Neuronal stem cell (in vitro differentiated cells): ENCODE results near the gene ABCA12.

ENCODE experiments used
- DNase-seq: peaks from one replicate; pipeline ENCODE4 v3.0.0-alpha.2; 2013; ENCODE audit warnings: low spot score
- H2AFZ ChIP-seq: one replicate; pipeline ENCODE4 v1.6.1; 2013; ENCODE audit warnings: mild to moderate bottlenecking, low read length, inconsistent platforms
- H2AK5ac ChIP-seq: 2 replicates; pipeline ENCODE4 v1.6.1; 2013; ENCODE audit warnings: low read depth, mild to moderate bottlenecking, inconsistent platforms, low read length, moderate library complexity, mixed read lengths
- H2BK120ac ChIP-seq: 2 replicates; pipeline ENCODE4 v1.6.1; 2013; ENCODE audit warnings: low read depth, mild to moderate bottlenecking, inconsistent platforms, low read length, moderate library complexity, mixed read lengths
- H2BK12ac ChIP-seq: one replicate; pipeline ENCODE4 v1.6.1; 2013; ENCODE audit warnings: low read length, inconsistent platforms
- H2BK15ac ChIP-seq: 2 replicates; pipeline ENCODE4 v1.6.1; 2013; ENCODE audit warnings: mild to moderate bottlenecking, low read length, inconsistent platforms, mixed read lengths
- H2BK5ac ChIP-seq: one replicate; pipeline ENCODE4 v1.6.1; 2013; ENCODE audit warnings: inconsistent platforms, mild to moderate bottlenecking, low read length, moderate library complexity
- H3K14ac ChIP-seq: one replicate; pipeline ENCODE4 v1.6.1; 2013; ENCODE audit warnings: low read length, inconsistent platforms
- H3K18ac ChIP-seq: 2 replicates; pipeline ENCODE4 v1.6.1; 2013; ENCODE audit warnings: low read length, inconsistent platforms
- H3K23ac ChIP-seq: 2 replicates; pipeline ENCODE4 v1.6.1; 2013; ENCODE audit warnings: low read depth, mild to moderate bottlenecking, mixed read lengths, low read length, inconsistent platforms; ENCODE audit not compliant: poor library complexity
- H3K27ac ChIP-seq: replicated peaks from 3 replicates; pipeline ENCODE4 v1.5.1; 2013; ENCODE audit warnings: low read length, inconsistent platforms
- H3K27me3 ChIP-seq, 3 experiments: 2 replicates each; pipeline ENCODE4 v1.6.1; 2013; ENCODE audit warnings: low read length in 3 of 3, mild to moderate bottlenecking in 2 of 3, inconsistent platforms in 1 of 3, low read depth in 1 of 3, mixed read lengths in 1 of 3, moderate library complexity in 1 of 3; ENCODE audit not compliant: control insufficient read depth in 3 of 3, insufficient read depth in 3 of 3
- H3K36me3 ChIP-seq, 2 donors: replicated peaks in 1 of 2; 2 replicates each; pipeline ENCODE4 v1.6.1; 2013; ENCODE audit warnings: low read length in 2 of 2; ENCODE audit not compliant: control insufficient read depth in 2 of 2, insufficient read depth in 2 of 2
- H3K4ac ChIP-seq: 2 replicates; pipeline ENCODE4 v1.6.1; 2013; ENCODE audit warnings: inconsistent platforms, mild to moderate bottlenecking, low read length, moderate library complexity
- H3K4me1 ChIP-seq, 2 donors: 1 replicate in 1 of 2; 2 replicates in 1 of 2; pipeline ENCODE4 v1.6.1; 2013; ENCODE audit warnings: low read length in 2 of 2, low read depth in 1 of 2; ENCODE audit not compliant: control insufficient read depth in 2 of 2, insufficient read depth in 1 of 2
- H3K4me2 ChIP-seq: one replicate; pipeline ENCODE4 v1.6.1; 2013; ENCODE audit warnings: mild to moderate bottlenecking, low read length, inconsistent platforms; ENCODE audit not compliant: insufficient read depth, poor library complexity, severe bottlenecking
- H3K4me3 ChIP-seq, 2 donors: 2 replicates each; pipeline ENCODE4 v1.5.1; 2013; ENCODE audit warnings: low read length in 2 of 2, mild to moderate bottlenecking in 2 of 2, inconsistent platforms in 1 of 2, moderate library complexity in 1 of 2
- H3K79me1 ChIP-seq: one replicate; pipeline ENCODE4 v1.6.1; 2013; ENCODE audit warnings: low read depth, mild to moderate bottlenecking, inconsistent platforms, low read length, moderate library complexity
- H3K9ac ChIP-seq: one replicate; pipeline ENCODE4 v1.6.1; 2013; ENCODE audit warnings: mild to moderate bottlenecking, low read depth, low read length, inconsistent platforms; ENCODE audit not compliant: poor library complexity
- H3K9me3 ChIP-seq, 2 donors: replicated peaks in 1 of 2; 2 replicates each; pipeline versions ENCODE3 to v1.6.1; 2013; ENCODE audit warnings: low read length in 2 of 2, mild to moderate bottlenecking in 2 of 2, inconsistent platforms in 1 of 2, low read depth in 1 of 2, mixed read lengths in 1 of 2, moderate library complexity in 1 of 2; ENCODE audit not compliant: control insufficient read depth in 2 of 2, insufficient read depth in 1 of 2
- H4K8ac ChIP-seq: one replicate; pipeline ENCODE4 v1.6.1; 2013; ENCODE audit warnings: low read depth, mild to moderate bottlenecking, inconsistent platforms, low read length, moderate library complexity
- H4K91ac ChIP-seq: one replicate; pipeline ENCODE4 v1.6.1; 2013; ENCODE audit warnings: low read length, low read depth, mild to moderate bottlenecking, inconsistent platforms; ENCODE audit not compliant: poor library complexity
- WGBS, 2 donors: extraction: QIAGEN DNeasy Blood & Tissue Kit; methylation state at CpG; one replicate each; pipeline ENCODE4 v1.1.7; 2013; ENCODE audit warnings: missing lambda C conversion rate in 2 of 2, mixed read lengths in 1 of 2; ENCODE audit not compliant: insufficient read length in 2 of 2, insufficient replicate concordance in 1 of 2; ENCODE audit errors: extremely low coverage in 2 of 2; 5-methylcytosine and 5-hydroxymethylcytosine counted together

Gene ABCA12

DNA sequence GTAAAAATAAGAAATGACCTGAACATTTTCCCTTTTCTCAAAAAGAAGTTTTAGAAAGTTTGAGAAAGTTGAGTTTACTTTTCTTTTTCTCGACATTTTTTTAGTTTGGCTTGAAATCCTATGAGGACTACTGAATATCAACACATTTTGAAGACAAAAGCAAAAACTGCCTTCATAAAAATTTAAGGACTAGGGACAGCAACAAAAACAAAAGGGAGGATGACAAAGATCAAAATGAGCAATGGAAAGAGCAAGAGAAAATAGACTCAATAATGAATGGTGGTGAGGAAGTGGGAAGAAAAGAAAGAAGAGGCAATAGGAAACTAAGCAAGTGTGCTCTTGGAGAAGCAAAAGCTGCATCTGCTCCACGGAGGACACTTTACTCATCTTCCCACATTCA lies 82.5 kb downstream of the ABCA12 start:
- no peak overlapping the region for H3K9ac ChIP-seq
- no peak overlapping the region for H3K4me2 ChIP-seq
- H2BK15ac ChIP-seq: no peak overlapping the region
- H3K4ac ChIP-seq: no peak overlapping the region
- DNase-seq: no peak
- no peaks in the 10 kb centered on the region for H3K4me1 ChIP-seq
- no peak overlapping the region for H4K91ac ChIP-seq
- no peaks in the 10 kb centered on the region for H3K27me3 ChIP-seq
- H3K79me1 ChIP-seq: no peaks in the 10 kb centered on the region
- no peak overlapping the region for H4K8ac ChIP-seq
- no peak overlapping the region for H2BK120ac ChIP-seq
- H3K23ac ChIP-seq: no peak overlapping the region
- H3K18ac ChIP-seq: no peak overlapping the region
- no CpG with 5 or more reads among the region's 2 CpGs for WGBS, 2 donors
- H3K36me3 ChIP-seq: no peaks in the 10 kb centered on the region
- no peak overlapping the region for H3K14ac ChIP-seq
- no peak overlapping the region for H2AFZ ChIP-seq
- no peak overlapping the region for H2AK5ac ChIP-seq
- H2BK5ac ChIP-seq: no peak overlapping the region
- H3K9me3 ChIP-seq: no peaks in the 10 kb centered on the region
- H2BK12ac ChIP-seq: no peak overlapping the region
- H3K27ac ChIP-seq: no peak overlapping the region
- no peak overlapping the region for H3K4me3 ChIP-seq

DNA sequence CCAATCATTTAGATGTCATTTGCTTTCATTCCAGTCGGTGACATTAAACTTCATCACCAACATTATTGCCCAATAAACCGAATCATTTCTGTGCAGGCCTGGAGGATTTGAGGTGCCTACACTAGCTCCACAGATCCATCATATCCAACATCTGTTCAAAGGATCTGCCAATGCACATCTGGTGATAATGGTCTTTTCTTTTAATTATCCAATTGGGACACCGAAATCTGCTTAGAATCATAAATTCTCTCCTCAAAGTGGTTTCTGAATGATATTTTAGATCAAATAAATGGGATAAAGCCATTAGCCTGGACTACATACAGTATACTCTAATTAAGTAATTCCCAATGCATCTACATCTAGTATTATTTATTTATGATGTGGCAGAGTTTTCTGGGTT lies 85.6 kb downstream of the ABCA12 start:
- Histone ChIP-seq H3K18ac (no peak overlapping the region), H3K79me1 (no peaks in the 10 kb centered on the region), H3K27me3 (no peaks in the 10 kb centered on the region), H4K8ac (no peak overlapping the region), H3K36me3 (no peaks in the 10 kb centered on the region), H3K4ac (no peak overlapping the region), H3K14ac (no peak overlapping the region), H3K27ac (no peak overlapping the region), H3K4me3 (no peak overlapping the region), H3K23ac (no peak overlapping the region), H3K9ac (no peak overlapping the region), H2BK5ac (no peak overlapping the region), H2AK5ac (no peak overlapping the region), H2BK15ac (no peak overlapping the region), H2AFZ (no peak overlapping the region), H2BK12ac (no peak overlapping the region), H3K9me3 (no peaks in the 10 kb centered on the region), H3K4me2 (no peak overlapping the region), H3K4me1 (no peaks in the 10 kb centered on the region), H4K91ac (no peak overlapping the region), H2BK120ac (no peak overlapping the region)
- WGBS, 2 donors: no CpG with 5 or more reads among the region's 3 CpGs
- no peak for DNase-seq

DNA sequence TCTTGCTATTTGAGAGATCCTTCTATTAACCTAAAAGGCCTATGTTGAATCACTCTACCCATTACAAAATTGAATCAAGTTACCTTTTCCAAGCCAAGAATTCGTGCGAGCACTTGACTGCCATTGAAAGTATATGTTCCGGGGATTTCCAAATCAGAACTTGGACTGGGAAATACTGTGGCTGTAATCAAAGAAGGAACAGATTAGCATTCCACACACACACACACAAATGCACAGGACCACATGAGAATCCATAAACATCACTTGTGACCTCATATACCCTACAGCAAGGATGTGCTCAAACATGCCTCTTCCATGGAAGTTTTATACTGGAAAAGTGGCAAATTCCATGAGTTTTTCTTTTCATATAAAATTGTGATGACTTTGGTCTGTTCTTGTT lies 86.0 kb downstream of the ABCA12 start:
- Histone ChIP-seq H3K14ac (no peak overlapping the region), H4K91ac (no peak overlapping the region), H2AK5ac (no peak overlapping the region), H3K4ac (no peak overlapping the region), H3K9me3 (peaks cover 0 to under 1% of the 10 kb centered on the region in 2 donors), H2BK5ac (no peak overlapping the region), H3K79me1 (no peaks in the 10 kb centered on the region), H3K4me1 (no peaks in the 10 kb centered on the region), H2BK15ac (no peak overlapping the region), H3K18ac (no peak overlapping the region), H3K23ac (no peak overlapping the region), H2AFZ (no peak overlapping the region), H2BK12ac (no peak overlapping the region), H3K27ac (no peak overlapping the region), H4K8ac (no peak overlapping the region), H3K4me3 (no peak overlapping the region), H2BK120ac (no peak overlapping the region), H3K4me2 (no peak overlapping the region), H3K36me3 (no peaks in the 10 kb centered on the region), H3K9ac (no peak overlapping the region), H3K27me3 (no peaks in the 10 kb centered on the region)
- WGBS, 2 donors: no CpG with 5 or more reads among the region's 3 CpGs
- no peak for DNase-seq

DNA sequence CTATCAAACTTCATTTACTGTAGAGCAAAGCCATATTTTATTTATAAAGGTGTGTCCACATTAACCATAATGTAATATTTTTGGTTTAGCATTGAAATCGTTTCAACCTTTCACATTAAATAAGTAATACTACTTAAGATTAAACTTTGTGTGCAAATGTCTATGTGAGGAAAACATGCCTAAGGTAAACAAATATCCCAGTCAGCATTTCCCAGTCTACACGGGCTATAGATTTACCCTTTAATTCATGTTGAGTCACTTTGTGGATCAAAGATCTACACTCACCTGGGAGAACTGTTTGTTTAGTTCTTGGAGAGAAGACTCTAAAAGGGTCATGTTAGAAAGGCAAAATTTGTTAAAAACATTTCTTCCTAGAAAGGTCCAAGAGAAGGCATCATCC lies 89.1 kb downstream of the ABCA12 start:
- Histone ChIP-seq H3K14ac (no peak overlapping the region), H3K9me3 (peaks cover 0 to 4% of the 10 kb centered on the region in 2 donors), H2AFZ (no peak overlapping the region), H3K27me3 (no peaks in the 10 kb centered on the region), H3K4ac (no peak overlapping the region), H3K79me1 (no peaks in the 10 kb centered on the region), H3K4me2 (no peak overlapping the region), H2BK120ac (no peak overlapping the region), H2BK12ac (no peak overlapping the region), H3K4me1 (no peaks in the 10 kb centered on the region), H3K18ac (no peak overlapping the region), H3K27ac (no peak overlapping the region), H3K9ac (no peak overlapping the region), H3K4me3 (no peak overlapping the region), H3K36me3 (no peaks in the 10 kb centered on the region), H2BK5ac (no peak overlapping the region), H2AK5ac (no peak overlapping the region), H3K23ac (no peak overlapping the region), H4K8ac (no peak overlapping the region), H4K91ac (no peak overlapping the region), H2BK15ac (no peak overlapping the region)
- no CpG with 5 or more reads among the region's 2 CpGs for WGBS, 2 donors
- DNase-seq: no peak
